ENCODE results near the gene ZNF556.
"Not testable (repeated sequence)": the region's sequence is repeated elsewhere in the genome, so short reads cannot be mapped to it uniquely, and the experiment has no call there.

GRCh38 chr19:2872175-2872574 lies 5.0 kb downstream of the ZNF556 start:
- TF ChIP-seq CTCF, POLR2A (IDR thresholded peaks at IDR 0.05): not testable (repeated sequence)

All from suprapubic skin (tissue), 3 donors.